Right atrium auricular region (tissue), 2 donors: ENCODE data around the gene ALDH4A1. TPM values are rescaled to one million over a fixed set of nuclear protein-coding genes. Genes with fewer than 3 reads are reported as not detected.

Experiments
- DNase-seq: peaks from one replicate; pipeline ENCODE4 v3.0.0-alpha.2; 2019; ENCODE audit warnings: low spot score
- H3K27ac ChIP-seq, 2 donors: fragments of 200-600 bp; sonication (generic); 1 replicate in 1 of 2; 2 replicates in 1 of 2; pipeline ENCODE4 v1.5.1; 2016 to 2019
- H3K27me3 ChIP-seq, 2 donors: fragments of 200-600 bp; sonication (generic); one replicate each; pipeline versions ENCODE4 v1.5.1 to v1.6.0; 2017 to 2019
- H3K36me3 ChIP-seq: fragments of 200-600 bp; sonication (generic); one replicate; pipeline ENCODE4 v1.5.1; 2016
- H3K4me1 ChIP-seq, 2 donors: fragments of 200-600 bp; sonication (generic); one replicate each; pipeline versions ENCODE4 v1.5.1 to v1.6.0; 2017 to 2019
- H3K4me3 ChIP-seq, 2 donors: fragments of 200-600 bp; sonication (generic); 1 replicate in 1 of 2; 2 replicates in 1 of 2; pipeline ENCODE4 v1.5.1; 2017 to 2019; ENCODE audit warnings: mild to moderate bottlenecking in 1 of 2, moderate library complexity in 1 of 2
- H3K9me3 ChIP-seq, 2 donors: fragments of 200-600 bp; sonication (generic); one replicate each; pipeline ENCODE4 v1.5.1; 2019
- CTCF ChIP-seq, 2 donors: fragments of 200-600 bp; sonication (generic); IDR thresholded peaks; one replicate each; pipeline ENCODE4 v1.5.1; 2019; ENCODE audit warnings: antibody characterized with exemption in 2 of 2
- total RNA-seq, 2 donors: library from RNA; depleted of rRNA; stranded (reverse); fragments of >200 nt; gene quantifications; one replicate each; pipeline ENCODE4 v1.1.0, GENCODE V29; 2016

Gene ALDH4A1
- total RNA-seq, 2 donors from 2014 or later = 22.6 to 27.3 TPM

- Histone ChIP-seq H3K4me1 (peaks cover 0 to 62% of the 10 kb centered on the region in 2 donors), H3K27ac (peak overlapping the region; percentile 88), H3K36me3 (peaks cover 13% of the 10 kb centered on the region), H3K27me3 (no peaks in the 10 kb centered on the region), H3K4me3 (no peak overlapping the region), H3K9me3 (no peaks in the 10 kb centered on the region)
- no peak for TF ChIP-seq CTCF (IDR thresholded peaks at IDR 0.05)
- DNase-seq = no peak
These were observed 20.7 kb upstream of the ALDH4A1 start for GRCh38 chr1:18922848-18923755.

- Histone ChIP-seq H3K27ac (peak overlapping the region; percentile 88), H3K4me3 (no peak overlapping the region), H3K27me3 (no peaks in the 10 kb centered on the region), H3K36me3 (peaks cover 15% of the 10 kb centered on the region), H3K4me1 (peaks cover 0 to 54% of the 10 kb centered on the region in 2 donors), H3K9me3 (no peaks in the 10 kb centered on the region)
- no peak for TF ChIP-seq CTCF (IDR thresholded peaks at IDR 0.05)
- peak; percentile 95 for DNase-seq
These were observed 20.0 kb upstream of the ALDH4A1 start for GRCh38 chr1:18922319-18922726.

GRCh38 chr1:18921516-18922251, 19.3 kb upstream of the ALDH4A1 start:
- Histone ChIP-seq H3K27me3 (no peaks in the 10 kb centered on the region), H3K9me3 (no peaks in the 10 kb centered on the region), H3K36me3 (peaks cover 16% of the 10 kb centered on the region), H3K27ac (peak overlapping the region; percentile 88), H3K4me1 (peaks cover 0 to 48% of the 10 kb centered on the region in 2 donors), H3K4me3 (no peak overlapping the region)
- DNase-seq = no peak
- TF ChIP-seq CTCF (IDR thresholded peaks at IDR 0.05) = peak in 1 of 2 donors; percentile 37

- no peaks in the 10 kb centered on the region for H3K27me3 ChIP-seq
- DNase-seq = no peak
- TF ChIP-seq CTCF (IDR thresholded peaks at IDR 0.05) = no peak
- H3K36me3 ChIP-seq = peaks cover 22% of the 10 kb centered on the region
- no peak overlapping the region for H3K27ac ChIP-seq
- peaks cover 0 to 41% of the 10 kb centered on the region in 2 donors for H3K4me1 ChIP-seq
- H3K4me3 ChIP-seq = no peak overlapping the region
- no peaks in the 10 kb centered on the region for H3K9me3 ChIP-seq
These were observed 18.6 kb upstream of the ALDH4A1 start for GRCh38 chr1:18920931-18921330.

- no peak overlapping the region for H3K27ac ChIP-seq
- H3K4me3 ChIP-seq = no peak overlapping the region
- TF ChIP-seq CTCF (IDR thresholded peaks at IDR 0.05) = no peak
- H3K9me3 ChIP-seq = no peaks in the 10 kb centered on the region
- H3K27me3 ChIP-seq = no peaks in the 10 kb centered on the region
- H3K4me1 ChIP-seq = peaks cover 0 to 42% of the 10 kb centered on the region in 2 donors
- peaks cover 22% of the 10 kb centered on the region for H3K36me3 ChIP-seq
- no peak for DNase-seq
These were observed 17.6 kb upstream of the ALDH4A1 start for GRCh38 chr1:18919956-18920355.
